ENCODE measurements around the gene CAMSAP1.

CAMSAP1 gene

DNA sequence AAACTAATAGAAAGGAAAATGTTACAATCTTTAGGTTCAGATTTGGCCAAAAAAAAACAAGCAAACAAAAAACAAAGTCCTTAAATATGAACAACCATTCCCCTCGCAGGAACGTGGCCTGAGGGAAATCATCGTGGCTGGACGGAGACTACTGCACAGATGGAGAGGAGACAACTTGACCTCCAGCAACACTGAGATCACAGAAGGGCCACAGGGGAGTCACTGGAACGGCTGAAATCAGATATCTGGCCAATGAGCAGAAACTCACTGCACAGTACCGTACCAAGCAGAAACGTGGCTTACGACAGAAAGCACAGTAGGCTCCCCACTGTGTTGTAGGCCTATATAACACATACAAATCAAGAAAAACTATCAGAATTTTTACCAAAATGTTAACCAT is 27.7 kb downstream of the CAMSAP1 start:
- Histone ChIP-seq H3K23ac (ENCODE audit: low read length) (no peak overlapping the region), H3K4me2 (ENCODE audit: low read length) (no peak overlapping the region), H3K79me2 (ENCODE audit: control insufficient read depth, insufficient read depth, low read length) (peaks cover 70% of the 10 kb centered on the region), H2BK120ac (ENCODE audit: low read depth, low read length) (no peak overlapping the region), H3K79me1 (ENCODE audit: low read length) (peaks cover 40% of the 10 kb centered on the region), H4K5ac (ENCODE audit: low read length) (no peak overlapping the region), H3K56ac (ENCODE audit: low read length) (no peak overlapping the region), H3K4me3 (ENCODE audit: low read length) (no peak overlapping the region), H2BK15ac (replicated peaks; ENCODE audit: low read depth) (no peak overlapping the region), H2AK5ac (ENCODE audit: low read length) (no peak overlapping the region), H3K4ac (ENCODE audit: low read depth, low read length) (no peak overlapping the region), H3K9ac (ENCODE audit: low read length) (no peak overlapping the region), H3K27ac (ENCODE audit: low read depth, low read length) (no peak overlapping the region), H3K18ac (ENCODE audit: low read length) (no peak overlapping the region), H3K36me3 (ENCODE audit: control insufficient read depth, insufficient read depth, low read length) (no peaks in the 10 kb centered on the region), H3K4me1 (ENCODE audit: control insufficient read depth, low read depth, low read length) (peaks cover 8% of the 10 kb centered on the region), H2BK5ac (ENCODE audit: low read length) (no peak overlapping the region), H3K27me3 (ENCODE audit: insufficient read depth, low read length, poor library complexity) (no peaks in the 10 kb centered on the region), H4K8ac (ENCODE audit: low read depth, low read length) (no peak overlapping the region)
- no peak for DNase-seq
- no CpG with 5 or more reads among the region's 8 CpGs for WGBS (ENCODE audit: extremely low coverage, insufficient coverage, low lambda C conversion rate)

- H3K79me2 ChIP-seq (ENCODE audit: control insufficient read depth, insufficient read depth, low read length): peaks cover 67% of the 10 kb centered on the region
- H3K4me2 ChIP-seq (ENCODE audit: low read length): no peak overlapping the region
- no peak overlapping the region for H3K9ac ChIP-seq (ENCODE audit: low read length)
- no peak overlapping the region for H2BK120ac ChIP-seq (ENCODE audit: low read depth, low read length)
- WGBS (ENCODE audit: extremely low coverage, insufficient coverage, low lambda C conversion rate): no CpG with 5 or more reads among the region's 2 CpGs
- H4K8ac ChIP-seq (ENCODE audit: low read depth, low read length): no peak overlapping the region
- no peak for DNase-seq
- no peak overlapping the region for H3K18ac ChIP-seq (ENCODE audit: low read length)
- H3K4me3 ChIP-seq (ENCODE audit: low read length): no peak overlapping the region
- H2BK5ac ChIP-seq (ENCODE audit: low read length): no peak overlapping the region
- no peak overlapping the region for H2BK15ac ChIP-seq (replicated peaks; ENCODE audit: low read depth)
- no peak overlapping the region for H3K4ac ChIP-seq (ENCODE audit: low read depth, low read length)
- H2AK5ac ChIP-seq (ENCODE audit: low read length): no peak overlapping the region
- H3K27ac ChIP-seq (ENCODE audit: low read depth, low read length): no peak overlapping the region
- no peak overlapping the region for H4K5ac ChIP-seq (ENCODE audit: low read length)
- no peak overlapping the region for H3K23ac ChIP-seq (ENCODE audit: low read length)
- H3K56ac ChIP-seq (ENCODE audit: low read length): no peak overlapping the region
- peaks cover 40% of the 10 kb centered on the region for H3K79me1 ChIP-seq (ENCODE audit: low read length)
- no peaks in the 10 kb centered on the region for H3K36me3 ChIP-seq (ENCODE audit: control insufficient read depth, insufficient read depth, low read length)
- H3K4me1 ChIP-seq (ENCODE audit: control insufficient read depth, low read depth, low read length): peaks cover 8% of the 10 kb centered on the region
- H3K27me3 ChIP-seq (ENCODE audit: insufficient read depth, low read length, poor library complexity): no peaks in the 10 kb centered on the region
These were observed 28.1 kb downstream of the CAMSAP1 start for GRCh38 chr9:135879237-135879601.

DNA sequence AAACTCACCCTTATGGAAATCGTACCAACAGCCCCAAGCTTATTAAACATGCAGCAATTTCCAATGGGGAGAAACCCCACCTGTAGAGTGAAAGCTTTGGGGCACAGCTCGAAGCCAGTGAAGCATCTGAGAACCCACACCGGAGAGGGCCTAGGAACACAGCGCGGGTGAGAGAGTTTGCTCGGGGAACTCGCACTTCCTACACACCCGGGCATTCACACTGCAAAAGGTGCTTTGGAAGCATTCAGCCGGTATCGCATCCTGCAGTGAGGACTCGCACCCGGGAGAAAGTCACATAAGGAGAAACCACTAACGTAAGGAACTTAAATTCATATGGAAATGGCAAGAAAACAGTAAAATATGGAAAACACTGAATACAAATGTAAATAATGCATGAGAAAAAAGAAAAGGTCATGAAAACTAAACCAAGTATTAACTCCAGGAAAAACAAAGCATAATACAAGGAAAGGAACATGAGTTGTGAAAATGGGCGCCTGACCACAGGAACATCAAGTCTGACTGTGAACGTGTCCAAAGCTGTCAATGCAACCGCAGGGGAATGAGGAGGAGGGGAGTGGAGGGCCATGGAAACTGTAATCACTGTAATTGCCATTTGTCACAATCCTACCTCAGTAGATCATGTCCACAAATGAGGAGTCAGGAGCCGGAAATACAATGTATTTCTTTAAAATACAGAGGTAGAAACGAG is 28.7 kb downstream of the CAMSAP1 start:
- H3K79me1 ChIP-seq (ENCODE audit: low read length): peaks cover 36% of the 10 kb centered on the region
- no peak overlapping the region for H2BK5ac ChIP-seq (ENCODE audit: low read length)
- no peak overlapping the region for H2BK120ac ChIP-seq (ENCODE audit: low read depth, low read length)
- H3K18ac ChIP-seq (ENCODE audit: low read length): no peak overlapping the region
- H3K4ac ChIP-seq (ENCODE audit: low read depth, low read length): no peak overlapping the region
- H3K27me3 ChIP-seq (ENCODE audit: insufficient read depth, low read length, poor library complexity): no peaks in the 10 kb centered on the region
- WGBS (ENCODE audit: extremely low coverage, insufficient coverage, low lambda C conversion rate): no CpG with 5 or more reads among the region's 18 CpGs
- no peak overlapping the region for H4K5ac ChIP-seq (ENCODE audit: low read length)
- H4K8ac ChIP-seq (ENCODE audit: low read depth, low read length): no peak overlapping the region
- no peak overlapping the region for H3K4me2 ChIP-seq (ENCODE audit: low read length)
- H3K4me3 ChIP-seq (ENCODE audit: low read length): no peak overlapping the region
- H2BK15ac ChIP-seq (replicated peaks; ENCODE audit: low read depth): no peak overlapping the region
- DNase-seq: no peak
- peaks cover 63% of the 10 kb centered on the region for H3K79me2 ChIP-seq (ENCODE audit: control insufficient read depth, insufficient read depth, low read length)
- no peak overlapping the region for H3K23ac ChIP-seq (ENCODE audit: low read length)
- peaks cover 8% of the 10 kb centered on the region for H3K4me1 ChIP-seq (ENCODE audit: control insufficient read depth, low read depth, low read length)
- H3K36me3 ChIP-seq (ENCODE audit: control insufficient read depth, insufficient read depth, low read length): no peaks in the 10 kb centered on the region
- H2AK5ac ChIP-seq (ENCODE audit: low read length): no peak overlapping the region
- H3K27ac ChIP-seq (ENCODE audit: low read depth, low read length): no peak overlapping the region
- no peak overlapping the region for H3K9ac ChIP-seq (ENCODE audit: low read length)
- H3K56ac ChIP-seq (ENCODE audit: low read length): no peak overlapping the region

DNA sequence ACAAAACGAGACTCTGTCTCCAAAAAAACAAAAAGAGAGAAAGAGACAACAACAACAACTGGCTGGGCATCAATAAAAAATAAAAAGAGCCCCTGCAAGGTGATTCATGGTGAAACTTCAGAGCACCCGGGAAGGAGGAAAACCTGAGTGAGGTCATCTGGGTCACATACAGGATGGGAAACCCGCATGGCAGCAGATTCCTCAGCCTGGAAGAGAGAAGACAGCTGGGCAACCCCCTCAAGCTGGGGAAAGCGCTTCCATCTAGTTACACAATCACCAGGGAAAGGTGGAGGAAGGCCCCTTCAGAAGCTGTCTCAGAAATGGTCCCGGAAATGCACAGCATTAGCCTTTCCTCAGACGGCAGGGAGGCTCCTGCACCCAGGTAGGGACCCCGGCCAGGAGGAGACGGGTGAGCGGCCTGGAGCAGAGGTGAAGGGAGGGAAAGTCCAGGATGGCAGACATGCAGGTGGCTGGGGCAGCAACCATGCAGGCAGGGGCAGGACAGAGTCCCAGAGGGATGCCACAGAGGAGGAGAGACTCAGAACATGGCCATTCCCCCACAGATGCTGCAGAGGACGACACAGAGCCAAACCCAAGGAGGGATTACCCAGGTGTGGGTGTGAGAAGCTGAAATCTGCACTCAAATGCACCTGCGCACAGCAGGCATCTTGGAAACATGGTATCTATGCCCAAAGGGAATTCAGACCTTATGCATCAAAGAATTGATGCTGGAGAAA is 29.4 kb downstream of the CAMSAP1 start:
- peak overlapping the region; percentile 51 for H3K23ac ChIP-seq (ENCODE audit: low read length)
- H2BK15ac ChIP-seq (replicated peaks; ENCODE audit: low read depth): no peak overlapping the region
- H3K27me3 ChIP-seq (ENCODE audit: insufficient read depth, low read length, poor library complexity): no peaks in the 10 kb centered on the region
- no peaks in the 10 kb centered on the region for H3K36me3 ChIP-seq (ENCODE audit: control insufficient read depth, insufficient read depth, low read length)
- H4K5ac ChIP-seq (ENCODE audit: low read length): no peak overlapping the region
- H2AK5ac ChIP-seq (ENCODE audit: low read length): no peak overlapping the region
- WGBS (ENCODE audit: extremely low coverage, insufficient coverage, low lambda C conversion rate): no CpG with 5 or more reads among the region's 11 CpGs
- H3K79me2 ChIP-seq (ENCODE audit: control insufficient read depth, insufficient read depth, low read length): peaks cover 58% of the 10 kb centered on the region
- H3K4me2 ChIP-seq (ENCODE audit: low read length): no peak overlapping the region
- peaks cover 31% of the 10 kb centered on the region for H3K79me1 ChIP-seq (ENCODE audit: low read length)
- H3K18ac ChIP-seq (ENCODE audit: low read length): no peak overlapping the region
- no peak overlapping the region for H2BK5ac ChIP-seq (ENCODE audit: low read length)
- peaks cover 8% of the 10 kb centered on the region for H3K4me1 ChIP-seq (ENCODE audit: control insufficient read depth, low read depth, low read length)
- H3K56ac ChIP-seq (ENCODE audit: low read length): no peak overlapping the region
- H3K4me3 ChIP-seq (ENCODE audit: low read length): no peak overlapping the region
- H3K27ac ChIP-seq (ENCODE audit: low read depth, low read length): peak overlapping the region; percentile 22
- no peak overlapping the region for H3K9ac ChIP-seq (ENCODE audit: low read length)
- H3K4ac ChIP-seq (ENCODE audit: low read depth, low read length): no peak overlapping the region
- H4K8ac ChIP-seq (ENCODE audit: low read depth, low read length): no peak overlapping the region
- no peak for DNase-seq
- H2BK120ac ChIP-seq (ENCODE audit: low read depth, low read length): no peak overlapping the region

DNA sequence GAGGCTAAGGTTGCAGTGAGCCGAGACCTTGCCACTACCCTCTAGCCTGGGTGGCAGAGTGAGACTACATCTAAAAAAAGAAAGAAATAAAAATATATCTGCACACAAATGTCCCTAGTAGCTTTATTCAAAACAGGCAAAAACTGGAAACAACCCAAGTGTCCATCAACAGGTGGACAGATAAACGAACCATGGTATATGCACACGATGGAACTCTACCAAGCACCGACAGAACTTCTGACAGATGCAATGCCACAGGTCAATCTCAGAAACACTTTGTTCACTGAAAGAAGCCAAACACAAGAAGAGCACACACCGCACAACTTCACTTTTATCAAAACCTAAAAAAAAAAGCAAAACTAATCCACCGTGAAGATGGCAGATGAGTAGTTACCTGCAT is 30.4 kb downstream of the CAMSAP1 start:
- no peak overlapping the region for H3K18ac ChIP-seq (ENCODE audit: low read length)
- no peak overlapping the region for H4K8ac ChIP-seq (ENCODE audit: low read depth, low read length)
- peaks cover 3% of the 10 kb centered on the region for H3K4me1 ChIP-seq (ENCODE audit: control insufficient read depth, low read depth, low read length)
- peak overlapping the region; percentile 49 for H3K23ac ChIP-seq (ENCODE audit: low read length)
- H3K79me1 ChIP-seq (ENCODE audit: low read length): peaks cover 26% of the 10 kb centered on the region
- H3K4ac ChIP-seq (ENCODE audit: low read depth, low read length): no peak overlapping the region
- no peak overlapping the region for H2BK15ac ChIP-seq (replicated peaks; ENCODE audit: low read depth)
- H3K36me3 ChIP-seq (ENCODE audit: control insufficient read depth, insufficient read depth, low read length): no peaks in the 10 kb centered on the region
- no peak overlapping the region for H3K56ac ChIP-seq (ENCODE audit: low read length)
- H3K27ac ChIP-seq (ENCODE audit: low read depth, low read length): no peak overlapping the region
- DNase-seq: no peak
- H2AK5ac ChIP-seq (ENCODE audit: low read length): no peak overlapping the region
- no peak overlapping the region for H2BK5ac ChIP-seq (ENCODE audit: low read length)
- WGBS (ENCODE audit: extremely low coverage, insufficient coverage, low lambda C conversion rate): no CpG with 5 or more reads among the region's 6 CpGs
- no peak overlapping the region for H3K4me2 ChIP-seq (ENCODE audit: low read length)
- no peak overlapping the region for H2BK120ac ChIP-seq (ENCODE audit: low read depth, low read length)
- H3K4me3 ChIP-seq (ENCODE audit: low read length): no peak overlapping the region
- H3K27me3 ChIP-seq (ENCODE audit: insufficient read depth, low read length, poor library complexity): no peaks in the 10 kb centered on the region
- H3K79me2 ChIP-seq (ENCODE audit: control insufficient read depth, insufficient read depth, low read length): peaks cover 56% of the 10 kb centered on the region
- no peak overlapping the region for H4K5ac ChIP-seq (ENCODE audit: low read length)
- H3K9ac ChIP-seq (ENCODE audit: low read length): no peak overlapping the region
